HAP-1 (cell line): ENCODE measurements around the gene CALHM4.
"Not testable (repeated sequence)": the region's sequence is repeated elsewhere in the genome, so short reads cannot be mapped to it uniquely, and the experiment has no call there.

ENCODE experiments used
- DNase-seq, 2 experiments: peaks; one replicate each; pipeline ENCODE4 v3.0.0-alpha.2; 2016 to 2020; ENCODE audit warnings: low spot score in 2 of 2
- H3K27me3 ChIP-seq: fragments of 250-450 bp; sonication (Bioruptor Pico); 2 replicates; pipeline ENCODE4 v1.5.1; 2020; ENCODE audit warnings: low read depth, mild to moderate bottlenecking, moderate library complexity
- H3K36me3 ChIP-seq: fragments of 250-450 bp; sonication (Bioruptor Pico); replicated peaks from 2 replicates; pipeline ENCODE4 v1.5.1; 2020; ENCODE audit warnings: mild to moderate bottlenecking
- H3K4me1 ChIP-seq: fragments of 250-450 bp; sonication (Bioruptor Pico); 2 replicates; pipeline ENCODE4 v1.5.1; 2020; ENCODE audit warnings: mild to moderate bottlenecking
- H3K4me3 ChIP-seq: fragments of 250-450 bp; sonication (Bioruptor Pico); 2 replicates; pipeline ENCODE4 v1.5.1; 2020; ENCODE audit warnings: mild to moderate bottlenecking, moderate library complexity
- H3K9me3 ChIP-seq: fragments of 250-450 bp; sonication (Bioruptor Pico); 2 replicates; pipeline ENCODE4 v1.5.1; 2020; ENCODE audit warnings: mild to moderate bottlenecking, moderate library complexity
- in situ Hi-C: fragments of 300-500 bp; cut with MboI; formaldehyde crosslinking; loops from 3 replicates; pipeline ENCODE4 v1.14.3; 2020; ENCODE audit warnings: low sequenced_read_pairs, inconsistent platforms, mixed read lengths

The CALHM4 gene

GRCh38 chr6:116570856-116571682 is 17.5 kb downstream of the CALHM4 start, which contains the start of gene RWDD1:
Gene RWDD1, plus strand, starts transcription at chr6:116571504. Its CDS starts 79 bp downstream, at chr6:116571583.
- no peaks in the 10 kb centered on the region for H3K9me3 ChIP-seq
- H3K36me3 ChIP-seq = peaks cover 10% of the 10 kb centered on the region; the same call in 1 of the 2 replicates
- H3K27me3 ChIP-seq = no peaks in the 10 kb centered on the region
- peaks cover 25% of the 10 kb centered on the region for H3K4me1 ChIP-seq
- in situ Hi-C loops = no loop called here
- H3K4me3 ChIP-seq = peak within 1 kb of the TSS; percentile 78
- peak; percentile 97 to 99 for DNase-seq

- Histone ChIP-seq H3K27me3 (no peaks in the 10 kb centered on the region), H3K36me3 (peaks cover 14% of the 10 kb centered on the region; the same call in 1 of the 2 replicates), H3K4me3 (peak overlapping the region; percentile 78), H3K9me3 (no peaks in the 10 kb centered on the region), H3K4me1 (peaks cover 25% of the 10 kb centered on the region)
- no peak for DNase-seq
- in situ Hi-C loops = no loop called here
These were observed 18.1 kb downstream of the CALHM4 start for GRCh38 chr6:116571683-116572000.

- in situ Hi-C loops = no loop called here
- peaks cover 25% of the 10 kb centered on the region for H3K4me1 ChIP-seq
- peak; percentile 22 to 32 for DNase-seq
These were observed 18.6 kb downstream of the CALHM4 start for GRCh38 chr6:116572162-116572561.

GRCh38 chr6:116575227-116575626 is 21.7 kb downstream of the CALHM4 start:
- DNase-seq = no peak
- Histone ChIP-seq H3K36me3 (peaks cover 20% of the 10 kb centered on the region), H3K9me3 (no peaks in the 10 kb centered on the region), H3K4me1 (peaks cover 24% of the 10 kb centered on the region), H3K4me3 (no peak overlapping the region), H3K27me3 (no peaks in the 10 kb centered on the region)
- in situ Hi-C loops = no loop called here

More at GRCh38 chr6:116572162-116572561, 18.6 kb downstream of the CALHM4 start:
- no peaks in the 10 kb centered on the region for H3K27me3 ChIP-seq
- H3K4me3 ChIP-seq = peak overlapping the region; percentile 78
- no peaks in the 10 kb centered on the region for H3K9me3 ChIP-seq
- H3K36me3 ChIP-seq = peaks cover 18% of the 10 kb centered on the region

GRCh38 chr6:116577486-116577885 is 23.9 kb downstream of the CALHM4 start:
- Histone ChIP-seq H3K36me3 (peaks cover 26% of the 10 kb centered on the region), H3K4me1 (peaks cover 22% of the 10 kb centered on the region), H3K27me3 (no peaks in the 10 kb centered on the region), H3K4me3 (no peak overlapping the region), H3K9me3 (no peaks in the 10 kb centered on the region)
- in situ Hi-C loops = no loop called here
- no peak for DNase-seq

- Histone ChIP-seq H3K27me3 (no peaks in the 10 kb centered on the region), H3K9me3 (no peaks in the 10 kb centered on the region), H3K36me3 (peaks cover 26% of the 10 kb centered on the region), H3K4me3 (no peak overlapping the region), H3K4me1 (peaks cover 13% of the 10 kb centered on the region)
- DNase-seq = no peak
- in situ Hi-C loops = no loop called here
These were observed 24.8 kb downstream of the CALHM4 start for GRCh38 chr6:116578335-116578734.

- Histone ChIP-seq H3K4me1 (peaks cover 7% of the 10 kb centered on the region), H3K27me3 (no peaks in the 10 kb centered on the region), H3K9me3 (no peaks in the 10 kb centered on the region), H3K36me3 (peaks cover 23% of the 10 kb centered on the region), H3K4me3 (no peak overlapping the region)
- no peak for DNase-seq
- in situ Hi-C loops = no loop called here
These were observed 25.6 kb downstream of the CALHM4 start for GRCh38 chr6:116579143-116579542.

- no peak for DNase-seq
- peaks cover 26% of the 10 kb centered on the region for H3K36me3 ChIP-seq
- in situ Hi-C loops = no loop called here
These were observed 26.6 kb downstream of the CALHM4 start for GRCh38 chr6:116580198-116580597.

GRCh38 chr6:116586276-116586675 is 32.7 kb downstream of the CALHM4 start:
- Histone ChIP-seq H3K4me3 (no peak overlapping the region), H3K27me3 (no peaks in the 10 kb centered on the region), H3K36me3 (peaks cover 35% of the 10 kb centered on the region), H3K9me3 (no peaks in the 10 kb centered on the region), H3K4me1 (no peaks in the 10 kb centered on the region)
- in situ Hi-C loops = no loop called here
- DNase-seq = no peak

More at GRCh38 chr6:116580198-116580597, 26.6 kb downstream of the CALHM4 start:
- Histone ChIP-seq H3K27me3 (no peaks in the 10 kb centered on the region), H3K4me3 (no peak overlapping the region), H3K4me1 (peaks cover 4% of the 10 kb centered on the region; the same call in 1 of the 2 replicates), H3K9me3 (no peaks in the 10 kb centered on the region)

- Histone ChIP-seq H3K4me1 (no peaks in the 10 kb centered on the region), H3K36me3 (peaks cover 38% of the 10 kb centered on the region), H3K4me3 (no peak overlapping the region), H3K27me3 (no peaks in the 10 kb centered on the region), H3K9me3 (no peaks in the 10 kb centered on the region)
- no peak for DNase-seq
- in situ Hi-C loops = no loop called here
These were observed 33.2 kb downstream of the CALHM4 start for GRCh38 chr6:116586738-116587137.

- in situ Hi-C loops = no loop called here
- no peaks in the 10 kb centered on the region for H3K9me3 ChIP-seq
- no peak for DNase-seq
- no peaks in the 10 kb centered on the region for H3K4me1 ChIP-seq
- no peaks in the 10 kb centered on the region for H3K27me3 ChIP-seq
- H3K4me3 ChIP-seq = no peak overlapping the region
- H3K36me3 ChIP-seq = peaks cover 26% of the 10 kb centered on the region
These were observed 41.7 kb downstream of the CALHM4 start for GRCh38 chr6:116595247-116595646.

GRCh38 chr6:116596815-116597214 is 43.3 kb downstream of the CALHM4 start:
- no peak overlapping the region for H3K4me3 ChIP-seq
- DNase-seq = peak in 1 of 2 experiments; percentile 36
- H3K36me3 ChIP-seq = peaks cover 17% of the 10 kb centered on the region
- no peaks in the 10 kb centered on the region for H3K27me3 ChIP-seq
- H3K9me3 ChIP-seq = no peaks in the 10 kb centered on the region
- H3K4me1 ChIP-seq = no peaks in the 10 kb centered on the region
- in situ Hi-C loops = no loop called here

- H3K36me3 ChIP-seq, H3K4me1 ChIP-seq, in situ Hi-C loops, H3K9me3 ChIP-seq, H3K4me3 ChIP-seq, DNase-seq, H3K27me3 ChIP-seq: not testable (repeated sequence)
These were observed 50.4 kb downstream of the CALHM4 start for GRCh38 chr6:116603916-116604315.

- H3K27me3 ChIP-seq, H3K9me3 ChIP-seq, in situ Hi-C loops, H3K36me3 ChIP-seq, H3K4me1 ChIP-seq, H3K4me3 ChIP-seq, DNase-seq: not testable (repeated sequence)
These were observed 51.3 kb downstream of the CALHM4 start for GRCh38 chr6:116604868-116605267.
